Endothelial cell of umbilical vein (primary cell): ENCODE measurements around the gene MAPK11.

Experiments
- CTCF ChIP-seq, 2 donors: IDR thresholded peaks; 1 replicate in 1 of 2; 2 replicates in 1 of 2; pipeline ENCODE4 v1.5.1; 2011; ENCODE audit warnings: low read length in 2 of 2, mild to moderate bottlenecking in 2 of 2, moderate library complexity in 2 of 2, control low read depth in 1 of 2, inconsistent platforms in 1 of 2, low read depth in 1 of 2; ENCODE audit not compliant: insufficient read depth in 1 of 2; ENCODE audit errors: extremely low read depth in 1 of 2
- EZH2 ChIP-seq: IDR thresholded peaks from 2 replicates; pipeline ENCODE4 v1.6.1; 2012; ENCODE audit warnings: borderline replicate concordance, low read depth, mild to moderate bottlenecking, moderate library complexity, low read length, inconsistent platforms; ENCODE audit not compliant: severe bottlenecking
- FOS ChIP-seq: IDR thresholded peaks from 2 replicates; pipeline ENCODE4 v1.6.1; 2011; ENCODE audit warnings: mild to moderate bottlenecking, low read length, moderate library complexity, borderline replicate concordance; ENCODE audit not compliant: insufficient read depth
- JUN ChIP-seq: IDR thresholded peaks from 2 replicates; pipeline ENCODE4 v1.6.1; 2011; ENCODE audit warnings: borderline replicate concordance, low read depth; ENCODE audit not compliant: insufficient read length, insufficient read depth
- MAX ChIP-seq: IDR thresholded peaks from 2 replicates; pipeline ENCODE4 v1.6.1; 2011; ENCODE audit not compliant: insufficient read depth, insufficient read length
- MYC ChIP-seq: IDR thresholded peaks from one replicate; pipeline ENCODE4 v1.6.1; 2011; ENCODE audit warnings: mild to moderate bottlenecking, low read depth, low read length
- POLR2A ChIP-seq: IDR thresholded peaks from 2 replicates; pipeline ENCODE4 v1.6.1; 2012; ENCODE audit warnings: low read depth, mild to moderate bottlenecking, control low read depth, low read length
- POLR2AphosphoS5 ChIP-seq: IDR thresholded peaks from 2 replicates; pipeline ENCODE4 v1.6.1; 2012; ENCODE audit warnings: low read depth, mild to moderate bottlenecking, control low read depth, low read length, moderate library complexity; ENCODE audit not compliant: insufficient read depth

GRCh38 chr22:50247748-50248147 lies 22.4 kb downstream of the MAPK11 start:
- TF ChIP-seq CTCF (IDR thresholded peaks at IDR 0.05; ENCODE audit: extremely low read depth in 1 of 2, insufficient read depth in 1 of 2, low read depth in 1 of 2, low read length in 2 of 2) (no peak), POLR2A (no peak), EZH2 (no peak), JUN (no peak), MAX (no peak), POLR2AphosphoS5 (no peak), MYC (no peak), FOS (peak; percentile 33)
